ENCODE measurements around the gene EXOSC7. TPM values are rescaled to one million over a fixed set of nuclear protein-coding genes. Genes with fewer than 3 reads are reported as not detected.

Gene EXOSC7
- total RNA-seq, 5 donors from 2014 or later (not counting 1 experiment from before 2014, with no cell fraction given), result 27.7 to 44.3 (median 42.0) TPM

DNA sequence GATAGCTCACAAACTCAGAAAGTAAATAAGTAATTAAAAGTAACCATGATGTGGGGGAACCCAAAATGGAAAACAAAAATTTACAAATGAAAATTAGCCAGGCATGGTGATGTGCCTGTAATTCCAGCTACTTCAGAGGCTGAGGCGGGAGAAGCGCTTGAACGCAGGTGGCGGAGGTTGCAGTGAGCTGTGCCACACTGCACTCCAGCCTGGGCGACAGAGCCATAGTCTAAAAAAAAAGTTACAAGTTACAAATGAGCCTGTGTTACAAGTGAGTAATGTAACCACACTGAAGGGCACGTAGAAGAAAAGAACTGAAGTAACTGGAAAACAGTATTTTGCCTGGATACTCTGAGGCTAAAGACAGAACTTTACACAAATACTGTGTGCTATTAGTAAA lies 11.3 kb downstream of the EXOSC7 start:
- POLR2A ChIA-PET, result interaction anchor here in 1 of 2 donors (0.5 to 0.7 kb wide), 3 partner anchors 31 to 1584 kb away, joined by 3 to 4 read pairs (median 4); no protein-coding TSS in a partner anchor
- H3K4me3 Mint-ChIP-seq, result no peak overlapping the region
- no peak overlapping the region for H3K27ac Mint-ChIP-seq

GRCh38 chr3:44988073-44988472 lies 12.0 kb downstream of the EXOSC7 start:
- peaks cover 42 to 45% of the 10 kb centered on the region in 2 experiments for H3K4me1 ChIP-seq (ENCODE audit: control insufficient read depth in 1 of 2, extremely low read depth in 1 of 2, insufficient read depth in 2 of 2, low read length in 2 of 2)
- H3K27me3 Mint-ChIP-seq, result no peaks in the 10 kb centered on the region
- peak in 1 of 35 experiments; percentile 35 for DNase-seq
- no peak overlapping the region for H3K4me3 Mint-ChIP-seq
- peaks cover 76 to 83% (median 76%) of the 10 kb centered on the region in 3 donors for H3K4me1 Mint-ChIP-seq
- ATAC-seq (replicated peaks in 1 of 4), result no peak
- no peak overlapping the region for H3K27ac ChIP-seq (ENCODE audit: low read length)
- H3K9me3 Mint-ChIP-seq, result no peaks in the 10 kb centered on the region
- H3K27me3 ChIP-seq (replicated peaks in 1 of 2; ENCODE audit: control insufficient read depth in 2 of 2, extremely low read depth in 1 of 2, insufficient read depth in 2 of 2, low read length in 1 of 2), result no peaks in the 10 kb centered on the region
- POLR2A ChIA-PET, result no interaction called here
- H3K4me3 ChIP-seq (ENCODE audit: control insufficient read depth in 1 of 2, extremely low read depth in 1 of 2, low read length in 1 of 2), result no peak overlapping the region
- WGBS (ENCODE audit: insufficient coverage), result no CpG with 5 or more reads among the region's 2 CpGs
- peaks cover 7 to 39% of the 10 kb centered on the region in 2 donors for H3K36me3 ChIP-seq (ENCODE audit: control insufficient read depth in 2 of 2, extremely low read depth in 1 of 2, insufficient read depth in 1 of 2, low read length in 1 of 2)
- no peaks in the 10 kb centered on the region for H3K9me3 ChIP-seq
- CTCF ChIA-PET, result interaction anchor here (0.6 to 1.0 kb wide), 2 partner anchors 11 to 78 kb away, joined by 3 read pairs; no protein-coding TSS in a partner anchor
- no peak overlapping the region for H3K27ac Mint-ChIP-seq
- peaks cover 38% of the 10 kb centered on the region for H3K36me3 Mint-ChIP-seq

More for the DNA sequence above, 11.3 kb downstream of the EXOSC7 start:
- Mint-ChIP-seq H3K4me1 (peaks cover 76 to 83% (median 77%) of the 10 kb centered on the region in 3 donors), H3K36me3 (peaks cover 35% of the 10 kb centered on the region), H3K9me3 (no peaks in the 10 kb centered on the region), H3K27me3 (no peaks in the 10 kb centered on the region)
- DNase-seq, result no peak
- Histone ChIP-seq H3K4me1 (ENCODE audit: control insufficient read depth in 1 of 2, extremely low read depth in 1 of 2, insufficient read depth in 2 of 2, low read length in 2 of 2) (peaks cover 42 to 46% of the 10 kb centered on the region in 2 experiments), H3K9me3 (no peaks in the 10 kb centered on the region), H3K27ac (ENCODE audit: low read length) (no peak overlapping the region), H3K27me3 (replicated peaks in 1 of 2; ENCODE audit: control insufficient read depth in 2 of 2, extremely low read depth in 1 of 2, insufficient read depth in 2 of 2, low read length in 1 of 2) (no peaks in the 10 kb centered on the region), H3K36me3 (ENCODE audit: control insufficient read depth in 2 of 2, extremely low read depth in 1 of 2, insufficient read depth in 1 of 2, low read length in 1 of 2) (peaks cover 7 to 31% of the 10 kb centered on the region in 2 donors), H3K4me3 (ENCODE audit: control insufficient read depth in 1 of 2, extremely low read depth in 1 of 2, low read length in 1 of 2) (no peak overlapping the region)
- 94% methylated on average over 5 of the region's 6 CpGs for whole genome bisulfite sequencing (ENCODE audit: insufficient coverage)
- CTCF ChIA-PET, result interaction anchor here in 1 of 2 donors (0.6 kb wide), 1 partner anchor 16 kb away, joined by 3 read pairs; no protein-coding TSS in a partner anchor
- ATAC-seq (replicated peaks in 1 of 4), result no peak

GRCh38 chr3:44989141-44989540 lies 13.1 kb downstream of the EXOSC7 start:
- Mint-ChIP-seq H3K36me3 (peaks cover 41% of the 10 kb centered on the region), H3K4me1 (peaks cover 69 to 79% (median 77%) of the 10 kb centered on the region in 3 donors), H3K9me3 (no peaks in the 10 kb centered on the region), H3K27me3 (no peaks in the 10 kb centered on the region), H3K27ac (no peak overlapping the region), H3K4me3 (no peak overlapping the region)
- H3K4me3 ChIP-seq (ENCODE audit: control insufficient read depth in 1 of 2, extremely low read depth in 1 of 2, low read length in 1 of 2), result no peak overlapping the region
- DNase-seq (no peak), ATAC-seq (replicated peaks in 1 of 4) (no peak)
- H3K36me3 ChIP-seq (ENCODE audit: control insufficient read depth in 2 of 2, extremely low read depth in 1 of 2, insufficient read depth in 1 of 2, low read length in 1 of 2), result peaks cover 7 to 44% of the 10 kb centered on the region in 2 donors
- H3K4me1 ChIP-seq (ENCODE audit: control insufficient read depth in 1 of 2, extremely low read depth in 1 of 2, insufficient read depth in 2 of 2, low read length in 2 of 2), result peaks cover 31 to 41% of the 10 kb centered on the region in 2 experiments
- H3K27ac ChIP-seq (ENCODE audit: low read length), result no peak overlapping the region
- ChIA-PET CTCF (no interaction called here), POLR2A (interaction anchor here in 1 of 2 donors (0.6 kb wide), 1 partner anchor 876 kb away, joined by 4 read pairs; no protein-coding TSS in a partner anchor)
- no peaks in the 10 kb centered on the region for H3K27me3 ChIP-seq (replicated peaks in 1 of 2; ENCODE audit: control insufficient read depth in 2 of 2, extremely low read depth in 1 of 2, insufficient read depth in 2 of 2, low read length in 1 of 2)
- no peaks in the 10 kb centered on the region for H3K9me3 ChIP-seq
- WGBS (ENCODE audit: insufficient coverage), result 96% methylated on average over 5 of the region's 8 CpGs

- no CpG with 5 or more reads among the region's 1 CpG for WGBS (ENCODE audit: insufficient coverage)
- peaks cover 45% of the 10 kb centered on the region for H3K36me3 Mint-ChIP-seq
- no peak overlapping the region for H3K4me3 ChIP-seq (ENCODE audit: control insufficient read depth in 1 of 2, extremely low read depth in 1 of 2, low read length in 1 of 2)
- no peaks in the 10 kb centered on the region for H3K9me3 Mint-ChIP-seq
- ChIA-PET POLR2A (no interaction called here), CTCF (interaction anchor here in 1 of 2 donors (0.6 kb wide), 1 partner anchor 925 kb away, joined by 3 read pairs; no protein-coding TSS in a partner anchor)
- H3K9me3 ChIP-seq, result no peaks in the 10 kb centered on the region
- no peaks in the 10 kb centered on the region for H3K27me3 ChIP-seq (replicated peaks in 1 of 2; ENCODE audit: control insufficient read depth in 2 of 2, extremely low read depth in 1 of 2, insufficient read depth in 2 of 2, low read length in 1 of 2)
- no peak overlapping the region for H3K27ac ChIP-seq (ENCODE audit: low read length)
- no peak overlapping the region for H3K4me3 Mint-ChIP-seq
- no peak overlapping the region for H3K27ac Mint-ChIP-seq
- no peak for ATAC-seq (replicated peaks in 1 of 4)
- H3K4me1 Mint-ChIP-seq, result peaks cover 64 to 79% (median 76%) of the 10 kb centered on the region in 3 donors
- peaks cover 7 to 47% of the 10 kb centered on the region in 2 donors for H3K36me3 ChIP-seq (ENCODE audit: control insufficient read depth in 2 of 2, extremely low read depth in 1 of 2, insufficient read depth in 1 of 2, low read length in 1 of 2)
- no peaks in the 10 kb centered on the region for H3K27me3 Mint-ChIP-seq
- peaks cover 27 to 35% of the 10 kb centered on the region in 2 experiments for H3K4me1 ChIP-seq (ENCODE audit: control insufficient read depth in 1 of 2, extremely low read depth in 1 of 2, insufficient read depth in 2 of 2, low read length in 2 of 2)
- DNase-seq, result no peak
Observed at GRCh38 chr3:44989636-44990373, 13.8 kb downstream of the EXOSC7 start.

DNA sequence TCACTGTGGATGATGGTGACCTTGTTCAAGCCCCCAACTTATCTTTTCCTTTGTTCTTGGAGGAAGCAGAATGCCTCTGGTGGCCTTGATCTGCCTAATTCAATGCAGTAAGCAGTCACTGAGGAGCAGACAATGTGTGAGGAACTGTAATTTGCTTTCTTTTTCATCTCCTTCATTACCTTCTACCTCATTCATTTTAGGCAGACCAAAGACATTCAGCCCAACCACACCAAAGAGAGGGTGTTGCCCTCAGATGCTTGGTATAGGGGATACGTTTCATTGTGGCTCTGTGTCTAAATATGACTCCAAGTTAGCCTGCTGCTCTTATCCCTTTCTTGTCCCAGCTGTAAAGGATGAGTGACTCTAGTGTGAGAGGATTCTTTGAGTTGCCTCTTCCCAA lies 15.3 kb downstream of the EXOSC7 start:
- Mint-ChIP-seq H3K27me3 (no peaks in the 10 kb centered on the region), H3K4me1 (peaks cover 62 to 79% (median 78%) of the 10 kb centered on the region in 3 donors), H3K4me3 (peak overlapping the region in 1 of 3 donors; percentile 73), H3K27ac (peak overlapping the region; percentile 53 to 78), H3K36me3 (peaks cover 48% of the 10 kb centered on the region), H3K9me3 (no peaks in the 10 kb centered on the region)
- H3K9me3 ChIP-seq, result no peaks in the 10 kb centered on the region
- peaks cover 22 to 42% of the 10 kb centered on the region in 2 experiments for H3K4me1 ChIP-seq (ENCODE audit: control insufficient read depth in 1 of 2, extremely low read depth in 1 of 2, insufficient read depth in 2 of 2, low read length in 2 of 2)
- DNase-seq (peak in 1 of 35 experiments; percentile 24), ATAC-seq (replicated peaks in 1 of 4) (peak; percentile 52 to 85 (median 61))
- WGBS (ENCODE audit: insufficient coverage), result no CpG with 5 or more reads among the region's 1 CpG
- peaks cover 3 to 55% of the 10 kb centered on the region in 2 donors for H3K36me3 ChIP-seq (ENCODE audit: control insufficient read depth in 2 of 2, extremely low read depth in 1 of 2, insufficient read depth in 1 of 2, low read length in 1 of 2)
- POLR2A ChIA-PET, result interaction anchor here in 1 of 2 donors (0.5 kb wide), 1 partner anchor 11 kb away, joined by 3 read pairs; no protein-coding TSS in a partner anchor
- H3K27me3 ChIP-seq (replicated peaks in 1 of 2; ENCODE audit: control insufficient read depth in 2 of 2, extremely low read depth in 1 of 2, insufficient read depth in 2 of 2, low read length in 1 of 2), result no peaks in the 10 kb centered on the region
- CTCF ChIA-PET, result interaction anchor here in 1 of 2 donors (1.1 kb wide), 1 partner anchor 8 kb away, joined by 3 read pairs; no protein-coding TSS in a partner anchor
- no peak overlapping the region for H3K4me3 ChIP-seq (ENCODE audit: control insufficient read depth in 1 of 2, extremely low read depth in 1 of 2, low read length in 1 of 2)
- H3K27ac ChIP-seq (ENCODE audit: low read length), result no peak overlapping the region

All from T-cell (primary cell).